GM18870 (cell line): ENCODE results near the gene DNAJC9.
A peak's percentile ranks its signal among the peaks of the same experiment; 100 is the strongest.
"Not testable (repeated sequence)": the region's sequence is repeated elsewhere in the genome, so short reads cannot be mapped to it uniquely, and the experiment has no call there.

ENCODE experiments used
- ATAC-seq: cut with Tn5 transposase; IDR thresholded peaks from one replicate; pipeline ENCODE4 v1.9.1; 2021; ENCODE audit warnings: moderate library complexity; ENCODE audit not compliant: unreplicated experiment

Gene DNAJC9

GRCh38 chr10:73246646-73247508 is at the start of gene DNAJC9:
DNAJC9 (minus strand) TSS chr10:73247255; CDS start chr10:73247189, 66 bp downstream.
- ATAC-seq: peak; percentile 73

GRCh38 chr10:73293461-73293860 is 46.4 kb upstream of the DNAJC9 start:
- ATAC-seq: no peak

- no peak for ATAC-seq
Observed at GRCh38 chr10:73289958-73290357, 42.9 kb upstream of the DNAJC9 start.

GRCh38 chr10:73287441-73287840 is 40.4 kb upstream of the DNAJC9 start:
- ATAC-seq: no peak

GRCh38 chr10:73281097-73281496 is 34.0 kb upstream of the DNAJC9 start:
- no peak for ATAC-seq

- no peak for ATAC-seq
Observed at GRCh38 chr10:73264423-73264822, 17.4 kb upstream of the DNAJC9 start.

- ATAC-seq: no peak
Observed at GRCh38 chr10:73263693-73264347, 16.8 kb upstream of the DNAJC9 start.

GRCh38 chr10:73262880-73263555 is 16.0 kb upstream of the DNAJC9 start:
- ATAC-seq: no peak

- no peak for ATAC-seq
Observed at GRCh38 chr10:73262105-73262730, 15.2 kb upstream of the DNAJC9 start.

- no peak for ATAC-seq
Observed at GRCh38 chr10:73261362-73261995, 14.4 kb upstream of the DNAJC9 start.

GRCh38 chr10:73258612-73259011 is 11.6 kb upstream of the DNAJC9 start:
- ATAC-seq: not testable (repeated sequence)

GRCh38 chr10:73253225-73253555 is 6.1 kb upstream of the DNAJC9 start:
- no peak for ATAC-seq

- ATAC-seq: peak; percentile 70
Observed at GRCh38 chr10:73252445-73253224, 5.6 kb upstream of the DNAJC9 start, which contains the start of gene MRPS16. MRPS16 (minus strand) TSS chr10:73252644; CDS start chr10:73252482, 162 bp downstream.

- no peak for ATAC-seq
Observed at GRCh38 chr10:73251683-73252444, 4.8 kb upstream of the DNAJC9 start.

- ATAC-seq: no peak
Observed at GRCh38 chr10:73248259-73248724, 1.2 kb upstream of the DNAJC9 start.

GRCh38 chr10:73247509-73248258 is 629 bp upstream of the DNAJC9 start:
- ATAC-seq: no peak

GRCh38 chr10:73246322-73246645 is 771 bp downstream of the DNAJC9 start:
- ATAC-seq: no peak

- no peak for ATAC-seq
Observed at GRCh38 chr10:73244866-73245477, 2.1 kb downstream of the DNAJC9 start.
